GM04503 (cell line): ENCODE results near the gene PKD2.

ENCODE experiments used
- DNase-seq: peaks from one replicate; pipeline ENCODE4 v3.0.0-alpha.2; 2012; ENCODE audit warnings: low read depth

Gene PKD2

GRCh38 chr4:88007304-88008121, at the start of gene PKD2:
PKD2 (plus strand) TSS chr4:88007635; CDS start chr4:88007734, 99 bp downstream.
- no peak for DNase-seq

- no peak for DNase-seq
Measured at GRCh38 chr4:87961993-87962392, 45.4 kb upstream of the PKD2 start.

GRCh38 chr4:87962398-87963146, 44.9 kb upstream of the PKD2 start:
- DNase-seq: no peak

- DNase-seq: no peak
Measured at GRCh38 chr4:87965501-87965975, 41.9 kb upstream of the PKD2 start.

GRCh38 chr4:87966095-87966496, 41.3 kb upstream of the PKD2 start:
- no peak for DNase-seq

GRCh38 chr4:87967193-87967592, 40.2 kb upstream of the PKD2 start:
- no peak for DNase-seq

- no peak for DNase-seq
Measured at GRCh38 chr4:87970121-87970520, 37.3 kb upstream of the PKD2 start.

GRCh38 chr4:87971866-87972265, 35.6 kb upstream of the PKD2 start:
- no peak for DNase-seq

GRCh38 chr4:87973283-87974169, 33.9 kb upstream of the PKD2 start:
- peak; percentile 90 for DNase-seq

GRCh38 chr4:87974856-87975462, 32.5 kb upstream of the PKD2 start:
- no peak for DNase-seq

GRCh38 chr4:87975466-87975865, 32.0 kb upstream of the PKD2 start, which contains the start of gene SPP1:
SPP1 (plus strand) TSS chr4:87975714; CDS start chr4:87976896, 1,182 bp downstream.
- no peak for DNase-seq

GRCh38 chr4:87977521-87978278, 29.7 kb upstream of the PKD2 start:
- no peak for DNase-seq

- DNase-seq: no peak
Measured at GRCh38 chr4:87978681-87979080, 28.8 kb upstream of the PKD2 start.

GRCh38 chr4:87979810-87980209, 27.6 kb upstream of the PKD2 start:
- no peak for DNase-seq

- DNase-seq: no peak
Measured at GRCh38 chr4:87981486-87981885, 25.9 kb upstream of the PKD2 start.

GRCh38 chr4:87982036-87982435, 25.4 kb upstream of the PKD2 start:
- DNase-seq: no peak

- DNase-seq: no peak
Measured at GRCh38 chr4:87982446-87983010, 24.9 kb upstream of the PKD2 start.

- no peak for DNase-seq
Measured at GRCh38 chr4:87983996-87984395, 23.4 kb upstream of the PKD2 start.

GRCh38 chr4:87985097-87985886, 22.1 kb upstream of the PKD2 start:
- DNase-seq: no peak

- DNase-seq: no peak
Measured at GRCh38 chr4:87985887-87986200, 21.6 kb upstream of the PKD2 start.
